ENCODE results near the gene TIMM23B.
"Not testable (repeated sequence)": the region's sequence is repeated elsewhere in the genome, so short reads cannot be mapped to it uniquely, and the experiment has no call there.

TIMM23B gene

DNA sequence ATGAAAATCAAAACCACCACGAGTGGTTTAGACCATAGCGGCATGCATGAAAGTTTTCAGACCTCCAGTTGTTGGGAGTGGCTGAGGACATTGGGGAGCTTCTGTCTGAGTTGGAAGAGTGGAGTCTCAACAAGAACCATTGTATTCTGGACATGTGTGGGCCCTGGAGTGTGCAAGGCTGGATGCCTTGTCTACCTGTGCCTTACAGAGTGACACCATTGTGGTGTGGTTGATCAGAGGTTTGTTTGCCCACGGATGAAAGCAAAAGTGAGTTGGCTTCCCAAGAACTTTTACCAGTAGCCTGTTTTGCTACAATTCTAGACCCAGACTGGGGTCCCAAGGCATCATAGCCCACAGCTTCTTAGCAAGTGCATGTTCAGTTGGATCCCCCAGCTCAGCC lies 35.9 kb downstream of the TIMM23B start:
- DNase-seq (ENCODE audit: low read depth, low spot score) = not testable (repeated sequence)

DNA sequence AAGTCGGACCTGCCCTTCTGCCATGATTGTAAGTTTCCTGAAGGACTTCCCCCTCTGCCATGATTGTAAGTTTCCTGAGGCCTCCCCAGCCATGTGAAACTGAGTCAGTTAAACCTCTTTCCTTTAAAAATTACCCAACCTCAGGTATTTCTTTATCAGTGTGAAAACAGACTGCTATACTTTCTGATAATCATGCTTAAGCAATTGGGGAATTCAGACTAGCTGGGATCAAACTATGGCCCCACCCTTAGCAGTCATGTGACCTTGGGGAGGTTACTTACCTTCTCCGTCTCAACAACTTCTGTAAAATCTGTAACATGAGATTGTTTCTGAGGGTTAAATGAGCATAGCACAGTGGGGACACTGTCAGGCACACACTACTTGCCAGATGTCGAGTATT lies 45.4 kb downstream of the TIMM23B start:
- DNase-seq (ENCODE audit: low read depth, low spot score) = not testable (repeated sequence)

DNA sequence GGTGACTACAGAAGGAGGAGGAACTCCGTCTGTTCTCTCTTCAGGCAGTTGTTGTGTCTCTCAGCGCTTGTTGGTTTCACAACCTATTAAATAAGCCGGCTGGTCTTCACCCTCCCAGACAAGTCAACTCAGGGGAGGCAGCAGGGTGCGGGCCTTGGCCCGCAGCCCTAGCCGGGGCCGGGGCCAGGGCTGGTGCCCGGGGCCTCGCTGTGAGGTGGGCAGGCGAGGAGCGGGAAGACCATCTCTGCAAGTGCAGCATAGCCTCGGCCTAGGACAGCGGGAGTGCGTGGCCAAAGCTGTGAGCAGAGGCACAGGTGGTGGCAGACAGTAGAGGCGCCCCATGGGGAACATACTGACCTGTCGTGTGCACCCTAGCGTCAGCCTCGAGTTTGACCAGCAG lies 46.5 kb downstream of the TIMM23B start, which contains the start of gene AGAP6:
Gene AGAP6, plus strand, starts transcription at position 31 of the 400 bp plus-strand sequence. Its CDS starts 310 bp downstream, at position 341.
- DNase-seq (ENCODE audit: low read depth, low spot score) = not testable (repeated sequence)

DNA sequence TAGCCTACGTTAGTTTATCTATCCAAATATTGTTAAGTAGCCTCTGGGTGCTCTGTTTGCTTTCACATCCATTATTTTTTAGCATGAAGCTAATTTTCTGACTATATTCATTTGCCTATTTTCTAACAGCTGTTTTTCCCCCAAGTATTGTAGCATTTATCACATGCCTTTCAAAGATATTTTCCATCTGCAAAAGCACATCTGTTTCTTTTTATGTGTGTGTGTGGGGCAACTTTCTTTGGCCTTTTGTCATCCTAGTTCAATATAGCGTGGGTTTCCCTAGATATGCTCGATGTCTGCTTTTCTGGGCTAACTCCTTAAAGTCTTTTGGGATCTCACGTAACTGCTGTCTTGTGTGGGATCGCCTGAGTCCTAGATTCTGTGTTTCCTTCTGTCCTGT lies 53.5 kb downstream of the TIMM23B start:
- not testable (repeated sequence) for DNase-seq (ENCODE audit: low read depth, low spot score)

DNA sequence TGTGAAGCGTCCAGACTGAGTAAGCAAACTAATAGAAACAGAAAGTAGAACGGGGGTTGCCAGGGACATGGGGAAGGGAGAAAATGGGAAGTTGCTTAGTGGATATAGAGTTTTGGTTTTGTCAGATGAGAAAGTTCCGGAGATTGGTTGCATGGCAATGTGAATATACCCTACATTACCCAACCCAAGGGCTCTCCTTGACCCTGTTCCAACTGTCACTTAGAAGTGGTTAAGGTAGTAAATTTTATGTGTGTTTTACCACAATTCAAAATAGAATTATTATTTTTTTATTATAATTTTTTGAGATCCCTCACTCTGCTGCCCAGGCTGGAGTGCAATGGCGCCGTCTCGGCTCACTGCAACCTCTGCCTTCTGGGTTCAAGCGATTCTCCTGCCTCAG lies 72.2 kb downstream of the TIMM23B start:
- not testable (repeated sequence) for DNase-seq (ENCODE audit: low read depth, low spot score)

DNA sequence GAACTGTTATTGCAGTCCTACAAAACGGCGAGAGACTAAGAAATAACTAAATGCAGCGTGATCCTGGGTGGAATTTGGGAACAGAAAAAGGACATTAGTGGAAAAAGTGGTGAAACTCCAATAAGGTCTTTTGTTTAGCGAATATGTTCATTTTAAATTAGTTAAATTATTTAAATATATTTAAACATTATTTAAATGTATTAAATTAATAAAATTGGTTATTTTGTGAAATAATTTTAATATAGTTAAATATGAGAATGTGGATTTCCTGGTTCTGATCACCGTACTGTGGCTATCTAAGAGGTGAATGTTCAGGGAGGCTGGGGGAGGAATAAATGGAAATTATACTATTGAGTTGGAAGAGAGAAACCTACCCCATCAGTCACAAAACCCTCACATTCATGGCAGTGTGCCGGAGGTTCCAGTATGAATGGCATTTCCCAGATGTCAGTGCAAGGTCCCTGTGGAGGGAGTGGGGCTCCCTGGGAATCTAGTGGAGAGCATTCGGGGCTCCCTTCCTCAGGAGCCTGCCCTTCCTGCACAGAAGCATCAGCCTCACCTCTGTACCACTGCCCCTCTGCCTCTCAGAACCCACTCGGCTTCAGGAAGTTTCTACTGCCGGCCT lies 73.9 kb downstream of the TIMM23B start:
- DNase-seq (ENCODE audit: low read depth, low spot score) = not testable (repeated sequence)

DNA sequence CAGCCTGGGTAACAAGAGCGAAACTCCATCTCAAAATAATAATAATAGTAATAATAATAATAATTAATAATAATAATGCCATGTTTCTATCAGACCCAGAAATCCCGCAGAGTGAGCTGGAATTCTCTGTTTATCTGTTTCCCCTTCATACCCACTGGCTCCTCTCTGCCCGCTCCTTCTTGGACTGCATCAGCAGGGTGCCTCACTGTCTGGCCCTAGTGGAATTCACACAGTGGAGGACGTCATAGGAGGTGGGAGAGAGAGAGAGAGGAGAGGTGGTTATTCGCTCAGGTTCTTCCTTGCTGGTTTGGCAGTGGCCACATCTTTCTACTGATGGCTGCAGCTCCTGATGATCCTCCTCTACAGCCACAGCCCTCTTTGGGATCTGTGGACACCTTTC lies 75.1 kb downstream of the TIMM23B start:
- not testable (repeated sequence) for DNase-seq (ENCODE audit: low read depth, low spot score)

DNA sequence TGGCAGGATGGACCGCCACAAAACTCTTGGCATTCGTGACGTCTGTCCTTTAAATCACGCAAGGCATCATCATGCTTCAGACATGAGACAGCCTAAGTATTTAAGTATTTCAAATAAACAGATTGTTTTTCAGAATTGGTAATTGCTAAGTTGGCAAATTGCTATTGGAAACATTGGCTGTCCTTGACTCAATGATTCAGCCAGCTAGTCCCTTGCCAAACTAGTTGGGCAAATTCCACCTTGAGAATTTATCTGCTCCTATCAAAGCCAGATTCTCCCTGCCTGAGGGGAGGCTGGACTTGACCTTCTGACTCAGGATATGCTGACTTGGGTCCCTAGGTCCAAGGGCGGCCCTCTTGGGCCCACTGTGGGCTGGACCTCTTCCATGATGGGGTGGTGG lies 75.8 kb downstream of the TIMM23B start:
- DNase-seq (ENCODE audit: low read depth, low spot score) = not testable (repeated sequence)

DNA sequence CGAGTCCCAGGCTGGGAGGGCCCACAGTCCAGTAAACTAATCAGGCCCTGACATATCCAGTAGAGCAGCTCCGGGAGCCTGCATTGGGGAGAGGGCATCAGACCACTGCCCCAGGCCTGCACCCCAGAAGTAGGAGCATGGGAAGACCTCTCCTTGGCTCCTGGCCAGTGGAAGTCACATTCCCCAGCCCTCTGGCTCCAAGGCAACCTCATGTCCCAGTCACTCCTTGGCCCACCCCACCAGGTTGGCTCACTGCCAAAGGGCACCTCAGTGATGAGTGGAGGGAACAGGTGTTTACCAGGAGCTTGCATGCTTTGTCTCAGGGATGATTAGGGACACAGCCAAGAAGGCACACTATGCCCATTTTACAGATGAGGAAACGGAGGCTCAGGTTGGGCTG lies 77.4 kb downstream of the TIMM23B start:
- DNase-seq (ENCODE audit: low read depth, low spot score) = not testable (repeated sequence)

DNA sequence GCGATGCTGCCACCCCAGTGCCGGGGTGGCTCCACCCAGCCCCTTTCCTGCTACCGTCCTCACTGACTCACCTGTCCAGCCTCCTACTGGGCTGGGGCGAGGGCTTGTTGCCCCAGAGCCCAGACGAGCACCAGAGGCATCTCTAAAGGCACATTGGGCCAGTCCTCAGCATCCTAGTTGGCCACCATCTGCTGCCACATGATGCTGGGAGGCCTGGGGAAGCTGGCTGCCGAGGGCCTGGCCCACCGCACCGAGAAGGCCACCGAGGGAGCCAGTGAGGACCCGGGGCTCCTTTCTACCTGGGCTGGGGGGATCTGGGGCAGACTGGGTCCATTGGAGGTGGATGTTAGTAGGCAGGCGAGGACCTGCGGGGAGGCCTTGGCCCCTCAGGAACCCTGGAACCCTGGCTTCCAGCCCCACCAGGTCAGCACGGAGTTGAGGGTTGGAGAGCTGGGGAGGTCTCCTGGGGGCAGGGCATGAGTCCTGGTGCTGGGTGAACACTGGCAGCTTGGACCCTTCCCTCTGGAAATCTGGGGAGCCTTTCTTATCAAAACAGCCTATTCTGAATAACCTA lies 78.7 kb downstream of the TIMM23B start:
- not testable (repeated sequence) for DNase-seq (ENCODE audit: low read depth, low spot score)

DNA sequence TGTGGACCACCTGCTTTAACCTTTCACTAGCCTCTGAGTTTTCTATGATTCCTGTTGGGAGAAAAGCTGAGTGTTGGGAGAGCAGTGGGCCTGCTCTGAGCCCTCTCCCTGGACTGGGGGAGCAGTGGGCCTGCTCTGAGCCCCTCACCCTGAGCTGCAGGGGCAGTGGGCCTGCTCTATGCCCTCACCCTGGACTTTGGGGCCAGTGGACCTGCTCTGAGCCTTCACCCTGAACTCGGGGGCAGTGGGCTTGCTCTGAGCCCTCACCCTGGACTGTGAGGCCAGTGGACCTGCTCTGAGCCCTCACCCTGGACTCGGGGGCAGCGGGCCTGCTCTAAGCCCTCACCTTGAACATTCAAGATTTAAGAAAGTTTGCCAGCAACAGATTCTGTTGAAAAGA lies 79.8 kb downstream of the TIMM23B start:
- no peak for DNase-seq (ENCODE audit: low read depth, low spot score)

All from iPS DF 19.7 (cell line).